ENCODE results near the gene UROC1. TPM values are rescaled to one million over a fixed set of nuclear protein-coding genes. Genes with fewer than 3 reads are reported as not detected.
A peak's percentile ranks its signal among the peaks of the same experiment; 100 is the strongest.

UROC1 gene
- total and polyA plus RNA-seq, 2 of the 13 experiments (the other 11 are each of a cell fraction or from before 2014, with no cell fraction given), result 0.71 to 1.3 TPM

DNA sequence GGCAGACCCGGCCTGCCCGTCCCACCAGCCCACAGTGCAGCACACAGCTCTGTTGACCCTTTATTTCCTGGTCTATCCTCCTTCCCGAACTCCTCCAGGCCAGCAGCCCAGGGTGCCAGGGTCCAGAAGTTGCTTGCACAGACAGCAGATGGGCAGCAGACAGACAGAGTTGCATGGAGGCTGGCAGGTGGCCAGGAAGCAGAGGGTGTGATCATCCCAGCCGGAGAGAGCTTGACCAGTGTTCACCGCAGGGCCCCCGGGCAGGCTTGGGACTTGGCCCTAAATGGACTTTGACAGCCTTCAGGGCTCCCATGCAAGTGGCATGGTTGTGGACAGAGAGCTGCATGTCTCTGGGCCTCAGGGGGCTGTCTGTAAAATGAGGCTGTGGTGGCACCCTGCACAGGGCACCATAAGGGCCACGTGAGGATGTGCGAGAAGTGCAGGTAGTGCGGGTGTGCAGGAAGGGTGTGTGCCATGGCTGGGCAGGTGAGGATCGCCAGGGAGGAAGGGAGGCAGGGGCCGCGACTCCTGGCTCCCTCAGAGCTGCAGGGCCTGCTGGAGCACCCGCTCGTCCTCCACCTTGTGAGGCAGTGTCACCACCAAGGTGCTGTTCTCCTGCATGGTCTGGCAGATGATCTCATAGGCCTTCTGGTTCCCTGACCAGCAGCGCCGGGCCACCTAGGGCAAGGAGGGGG, 35.6 kb downstream of the UROC1 start (continued):
- TF ChIP-seq, protein P1, sequence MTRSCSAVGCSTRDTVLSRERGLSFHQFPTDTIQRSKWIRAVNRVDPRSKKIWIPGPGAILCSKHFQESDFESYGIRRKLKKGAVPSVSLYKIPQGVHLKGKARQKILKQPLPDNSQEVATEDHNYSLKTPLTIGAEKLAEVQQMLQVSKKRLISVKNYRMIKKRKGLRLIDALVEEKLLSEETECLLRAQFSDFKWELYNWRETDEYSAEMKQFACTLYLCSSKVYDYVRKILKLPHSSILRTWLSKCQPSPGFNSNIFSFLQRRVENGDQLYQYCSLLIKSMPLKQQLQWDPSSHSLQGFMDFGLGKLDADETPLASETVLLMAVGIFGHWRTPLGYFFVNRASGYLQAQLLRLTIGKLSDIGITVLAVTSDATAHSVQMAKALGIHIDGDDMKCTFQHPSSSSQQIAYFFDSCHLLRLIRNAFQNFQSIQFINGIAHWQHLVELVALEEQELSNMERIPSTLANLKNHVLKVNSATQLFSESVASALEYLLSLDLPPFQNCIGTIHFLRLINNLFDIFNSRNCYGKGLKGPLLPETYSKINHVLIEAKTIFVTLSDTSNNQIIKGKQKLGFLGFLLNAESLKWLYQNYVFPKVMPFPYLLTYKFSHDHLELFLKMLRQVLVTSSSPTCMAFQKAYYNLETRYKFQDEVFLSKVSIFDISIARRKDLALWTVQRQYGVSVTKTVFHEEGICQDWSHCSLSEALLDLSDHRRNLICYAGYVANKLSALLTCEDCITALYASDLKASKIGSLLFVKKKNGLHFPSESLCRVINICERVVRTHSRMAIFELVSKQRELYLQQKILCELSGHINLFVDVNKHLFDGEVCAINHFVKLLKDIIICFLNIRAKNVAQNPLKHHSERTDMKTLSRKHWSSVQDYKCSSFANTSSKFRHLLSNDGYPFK (CRISPR knock-in tag; IDR thresholded peaks at IDR 0.05; ENCODE audit: borderline replicate concordance), result 0 out of 2 replicates have a peak, but pooled peaks have one; percentile 21
- TF ChIP-seq, protein P2, sequence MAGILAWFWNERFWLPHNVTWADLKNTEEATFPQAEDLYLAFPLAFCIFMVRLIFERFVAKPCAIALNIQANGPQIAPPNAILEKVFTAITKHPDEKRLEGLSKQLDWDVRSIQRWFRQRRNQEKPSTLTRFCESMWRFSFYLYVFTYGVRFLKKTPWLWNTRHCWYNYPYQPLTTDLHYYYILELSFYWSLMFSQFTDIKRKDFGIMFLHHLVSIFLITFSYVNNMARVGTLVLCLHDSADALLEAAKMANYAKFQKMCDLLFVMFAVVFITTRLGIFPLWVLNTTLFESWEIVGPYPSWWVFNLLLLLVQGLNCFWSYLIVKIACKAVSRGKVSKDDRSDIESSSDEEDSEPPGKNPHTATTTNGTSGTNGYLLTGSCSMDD (CRISPR knock-in tag; IDR thresholded peaks at IDR 0.05), result no peak
- TF ChIP-seq ZNF160 (CRISPR knock-in tag; IDR thresholded peaks at IDR 0.05), result no peak
- no peak for TF ChIP-seq KLF13 (CRISPR knock-in tag; IDR thresholded peaks at IDR 0.05)
- no peak for TF ChIP-seq ZSCAN20 (CRISPR knock-in tag; IDR thresholded peaks at IDR 0.05; ENCODE audit: borderline replicate concordance)
- TF ChIP-seq ZNF180 (CRISPR knock-in tag; IDR thresholded peaks at IDR 0.05; ENCODE audit: borderline replicate concordance, low read depth), result no peak
- TF ChIP-seq NFE2L1 (CRISPR knock-in tag; IDR thresholded peaks at IDR 0.05; ENCODE audit: borderline replicate concordance), result no peak
- TF ChIP-seq, protein P3, sequence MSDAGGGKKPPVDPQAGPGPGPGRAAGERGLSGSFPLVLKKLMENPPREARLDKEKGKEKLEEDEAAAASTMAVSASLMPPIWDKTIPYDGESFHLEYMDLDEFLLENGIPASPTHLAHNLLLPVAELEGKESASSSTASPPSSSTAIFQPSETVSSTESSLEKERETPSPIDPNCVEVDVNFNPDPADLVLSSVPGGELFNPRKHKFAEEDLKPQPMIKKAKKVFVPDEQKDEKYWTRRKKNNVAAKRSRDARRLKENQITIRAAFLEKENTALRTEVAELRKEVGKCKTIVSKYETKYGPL (CRISPR knock-in tag; IDR thresholded peaks at IDR 0.05), result no peak
- TF ChIP-seq SYNCRIP (IDR thresholded peaks at IDR 0.05; ENCODE audit: insufficient read depth, low read depth, low read length), result no peak
- TF ChIP-seq ZFP37 (CRISPR knock-in tag; IDR thresholded peaks at IDR 0.05; ENCODE audit: borderline replicate concordance), result no peak
- no peak for TF ChIP-seq ETV6 (CRISPR knock-in tag; conservative IDR thresholded peaks at IDR 0.05)
- no peak for TF ChIP-seq IKZF4 (CRISPR knock-in tag; IDR thresholded peaks at IDR 0.05; ENCODE audit: borderline replicate concordance, low read depth, not compliant biosample characterization)
- TF ChIP-seq, protein P4, sequence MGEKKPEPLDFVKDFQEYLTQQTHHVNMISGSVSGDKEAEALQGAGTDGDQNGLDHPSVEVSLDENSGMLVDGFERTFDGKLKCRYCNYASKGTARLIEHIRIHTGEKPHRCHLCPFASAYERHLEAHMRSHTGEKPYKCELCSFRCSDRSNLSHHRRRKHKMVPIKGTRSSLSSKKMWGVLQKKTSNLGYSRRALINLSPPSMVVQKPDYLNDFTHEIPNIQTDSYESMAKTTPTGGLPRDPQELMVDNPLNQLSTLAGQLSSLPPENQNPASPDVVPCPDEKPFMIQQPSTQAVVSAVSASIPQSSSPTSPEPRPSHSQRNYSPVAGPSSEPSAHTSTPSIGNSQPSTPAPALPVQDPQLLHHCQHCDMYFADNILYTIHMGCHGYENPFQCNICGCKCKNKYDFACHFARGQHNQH (CRISPR knock-in tag; IDR thresholded peaks at IDR 0.05), result no peak
- TF ChIP-seq ZNF75D (CRISPR knock-in tag; IDR thresholded peaks at IDR 0.05; ENCODE audit: borderline replicate concordance), result no peak
- TF ChIP-seq ONECUT2 (CRISPR knock-in tag; IDR thresholded peaks at IDR 0.05), result no peak
- TF ChIP-seq KLF16 (CRISPR knock-in tag; IDR thresholded peaks at IDR 0.05), result no peak
- no peak for TF ChIP-seq BRD4 (CRISPR knock-in tag; IDR thresholded peaks at IDR 0.05)
- TF ChIP-seq ZNF20 (CRISPR knock-in tag; IDR thresholded peaks at IDR 0.05), result no peak
- TF ChIP-seq RARG (CRISPR knock-in tag; IDR thresholded peaks at IDR 0.05; ENCODE audit: low read depth), result no peak
- TF ChIP-seq TOE1 (CRISPR knock-in tag; IDR thresholded peaks at IDR 0.05), result no peak
